Choroid plexus epithelial cell (primary cell): ENCODE results near the gene ASPN.

Experiments used
- DNase-seq: peaks from one replicate; pipeline ENCODE4 v3.0.0-alpha.2; 2010; ENCODE audit warnings: low read depth
- H3K4me3 ChIP-seq: 2 replicates; pipeline ENCODE4 v1.5.1; 2011; ENCODE audit warnings: low read depth, mild to moderate bottlenecking, control low read depth, low read length, moderate library complexity
- CTCF ChIP-seq: conservative IDR thresholded peaks from 2 replicates; pipeline ENCODE4 v1.5.1; 2011; ENCODE audit warnings: low read depth, mild to moderate bottlenecking, control low read depth, inconsistent platforms, low read length, moderate library complexity

Gene ASPN

GRCh38 chr9:92506184-92506857, 24.0 kb upstream of the ASPN start:
- DNase-seq = peak; percentile 88
- H3K4me3 ChIP-seq = no peak overlapping the region
- TF ChIP-seq CTCF = no peak

GRCh38 chr9:92504881-92505280, 22.6 kb upstream of the ASPN start:
- H3K4me3 ChIP-seq = no peak overlapping the region
- TF ChIP-seq CTCF = no peak
- peak; percentile 56 for DNase-seq

GRCh38 chr9:92503156-92503555, 20.9 kb upstream of the ASPN start:
- TF ChIP-seq CTCF = no peak
- DNase-seq = no peak
- H3K4me3 ChIP-seq = no peak overlapping the region

GRCh38 chr9:92501671-92502393, 19.5 kb upstream of the ASPN start:
- DNase-seq = peak; percentile 55
- TF ChIP-seq CTCF = peak; percentile 70
- H3K4me3 ChIP-seq = no peak overlapping the region

- DNase-seq = no peak
- TF ChIP-seq CTCF = no peak
Observed at GRCh38 chr9:92500725-92501124, 18.4 kb upstream of the ASPN start.

GRCh38 chr9:92499701-92500100, 17.4 kb upstream of the ASPN start:
- H3K4me3 ChIP-seq = no peak overlapping the region
- no peak for TF ChIP-seq CTCF
- DNase-seq = no peak

More at GRCh38 chr9:92500725-92501124, 18.4 kb upstream of the ASPN start:
- no peak overlapping the region for H3K4me3 ChIP-seq
